GM12878 (cell line): Measurements from ENCODE around the gene SMC1B.

Experiments
- ASH2L ChIP-seq: fragments of 300-600, 200-600 bp; sonication (generic); IDR thresholded peaks from 2 replicates; pipeline ENCODE4 v1.6.1; 2017; ENCODE audit warnings: low read depth, mild to moderate bottlenecking, borderline replicate concordance
- NR2C1 ChIP-seq: fragments of 450-650 bp; IDR thresholded peaks from 2 replicates; pipeline ENCODE4 v1.6.1; 2017; ENCODE audit warnings: antibody characterized with exemption, mild to moderate bottlenecking, moderate library complexity
- SIN3A ChIP-seq: IDR thresholded peaks from 2 replicates; pipeline ENCODE4 v1.6.1; 2012; ENCODE audit warnings: low read depth, low read length, improper control_type of control experiment

GRCh38 chr22:45399712-45400445, 13.5 kb downstream of the SMC1B start:
- no peak for TF ChIP-seq ASH2L
- TF ChIP-seq SIN3A = no peak
- TF ChIP-seq NR2C1 = no peak
